GM12892 (cell line): ENCODE measurements around the gene ZNF546.

Experiments used
- POLR2A ChIP-seq: IDR thresholded peaks from 2 replicates; pipeline ENCODE4 v1.6.1; 2011; ENCODE audit warnings: low read depth, low read length, control low read depth
- POLR2AphosphoS5 ChIP-seq: IDR thresholded peaks from 2 replicates; pipeline ENCODE4 v1.6.1; 2011; ENCODE audit warnings: low read depth, low read length, control low read depth
- TAF1 ChIP-seq: IDR thresholded peaks from 2 replicates; pipeline ENCODE4 v1.6.1; 2011; ENCODE audit warnings: low read depth, mild to moderate bottlenecking, control low read depth, low read length, borderline replicate concordance

DNA sequence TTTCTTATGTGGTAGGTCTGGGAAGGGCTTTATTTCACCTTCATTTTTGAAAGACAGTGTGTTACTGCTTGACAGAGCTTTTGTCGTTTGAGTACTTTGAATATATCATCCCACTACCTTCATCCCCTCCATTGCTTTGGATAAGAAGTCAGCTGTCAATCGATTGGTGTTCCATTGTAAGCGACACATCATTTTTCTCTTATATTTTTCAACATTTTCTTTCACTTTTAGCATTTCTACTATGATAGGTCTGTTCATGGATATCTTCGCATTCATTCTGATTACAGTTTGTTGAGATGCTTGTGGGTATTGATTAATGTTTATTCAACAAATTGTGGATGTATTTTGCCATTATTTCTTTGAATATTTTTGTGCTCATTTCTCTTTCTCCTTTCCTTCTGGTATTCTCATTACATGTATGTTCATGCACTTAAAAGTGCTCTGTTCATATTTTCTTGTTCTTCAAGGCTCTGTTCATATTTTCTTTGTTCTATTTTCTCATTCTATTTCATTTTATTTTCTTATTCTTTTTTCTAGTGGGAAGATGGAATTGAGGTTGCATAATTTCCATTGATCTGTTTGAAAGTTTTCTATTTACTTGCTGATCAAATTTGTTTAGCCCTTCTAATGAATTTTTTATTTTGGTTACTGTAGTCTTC, 29.2 kb downstream of the ZNF546 start:
- TF ChIP-seq POLR2A (no peak), TAF1 (no peak), POLR2AphosphoS5 (no peak)
